ENCODE measurements around the gene SNAPC3. TPM values are rescaled to one million over a fixed set of nuclear protein-coding genes. Genes with fewer than 3 reads are reported as not detected.
A peak's percentile ranks its signal among the peaks of the same experiment; 100 is the strongest.

Gene SNAPC3
- total RNA-seq, 1 donor from 2014 or later, result 68.7 TPM

DNA sequence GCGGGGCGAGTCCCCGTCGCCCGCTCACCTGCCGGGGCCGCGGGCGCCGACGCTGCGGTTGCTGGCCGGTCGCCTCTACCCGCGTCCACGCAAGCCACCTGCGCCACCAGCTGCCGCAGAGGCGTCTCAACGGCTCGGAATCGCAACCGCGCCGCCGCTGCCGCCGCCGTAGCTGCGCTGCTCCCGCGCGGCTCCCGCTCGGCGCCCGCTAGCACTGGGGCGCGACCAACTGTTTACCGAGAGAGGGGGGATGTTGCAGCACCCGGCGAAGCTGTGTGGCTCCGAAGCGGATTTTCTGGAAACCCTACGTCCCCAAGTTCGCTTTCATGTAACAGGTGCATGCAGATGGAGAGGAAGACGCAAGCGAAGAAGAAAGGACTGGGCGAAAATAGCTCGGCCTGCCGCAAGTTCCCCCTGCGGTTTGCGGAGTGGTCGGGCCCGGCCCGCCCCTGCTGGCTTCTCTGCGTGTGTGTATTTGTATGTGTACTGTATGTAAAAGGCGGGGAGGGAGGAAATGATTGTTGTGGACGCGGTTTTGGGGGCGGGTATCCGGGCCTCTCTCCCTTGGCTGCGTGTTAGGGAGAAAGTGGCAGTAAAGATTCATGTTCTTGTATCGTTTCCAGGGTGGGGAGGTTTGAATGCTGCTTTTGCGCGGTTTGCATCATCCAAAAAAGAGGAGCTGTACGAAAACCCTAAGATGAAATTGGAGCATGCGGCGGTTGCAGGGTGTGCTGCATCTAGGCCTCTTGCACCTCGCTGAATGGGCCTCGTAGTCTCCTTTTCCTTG, 88.3 kb downstream of the SNAPC3 start, which contains the start of gene PSIP1:
Gene PSIP1, minus strand, starts transcription at position 182 of the 787 bp plus-strand sequence. CDS start 782 bp downstream, outside the sequence.
- peak within 1 kb of the TSS; percentile 98 for H2AFZ ChIP-seq (replicated peaks)
- peak within 1 kb of the TSS; percentile 100 for H3K27ac Mint-ChIP-seq
- H3F3A ChIP-seq (ENCODE audit: low read depth), result peaks cover 38% of the 10 kb centered on the region
- peak within 1 kb of the TSS; percentile 100 for H3K9ac ChIP-seq
- peaks cover 4% of the 10 kb centered on the region for H3K27me3 Mint-ChIP-seq (ENCODE audit: insufficient read depth, low read depth)
- H3K27ac ChIP-seq, result peak within 1 kb of the TSS; percentile 100
- no peak for TF ChIP-seq EZH2phosphoT487 (IDR thresholded peaks at IDR 0.05)
- TF ChIP-seq, protein P1, sequence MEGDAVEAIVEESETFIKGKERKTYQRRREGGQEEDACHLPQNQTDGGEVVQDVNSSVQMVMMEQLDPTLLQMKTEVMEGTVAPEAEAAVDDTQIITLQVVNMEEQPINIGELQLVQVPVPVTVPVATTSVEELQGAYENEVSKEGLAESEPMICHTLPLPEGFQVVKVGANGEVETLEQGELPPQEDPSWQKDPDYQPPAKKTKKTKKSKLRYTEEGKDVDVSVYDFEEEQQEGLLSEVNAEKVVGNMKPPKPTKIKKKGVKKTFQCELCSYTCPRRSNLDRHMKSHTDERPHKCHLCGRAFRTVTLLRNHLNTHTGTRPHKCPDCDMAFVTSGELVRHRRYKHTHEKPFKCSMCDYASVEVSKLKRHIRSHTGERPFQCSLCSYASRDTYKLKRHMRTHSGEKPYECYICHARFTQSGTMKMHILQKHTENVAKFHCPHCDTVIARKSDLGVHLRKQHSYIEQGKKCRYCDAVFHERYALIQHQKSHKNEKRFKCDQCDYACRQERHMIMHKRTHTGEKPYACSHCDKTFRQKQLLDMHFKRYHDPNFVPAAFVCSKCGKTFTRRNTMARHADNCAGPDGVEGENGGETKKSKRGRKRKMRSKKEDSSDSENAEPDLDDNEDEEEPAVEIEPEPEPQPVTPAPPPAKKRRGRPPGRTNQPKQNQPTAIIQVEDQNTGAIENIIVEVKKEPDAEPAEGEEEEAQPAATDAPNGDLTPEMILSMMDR (IDR thresholded peaks at IDR 0.05), result no peak
- TF ChIP-seq EZH2 (IDR thresholded peaks at IDR 0.05), result no peak
- peak within 1 kb of the TSS; percentile 94 for H3K4me3 Mint-ChIP-seq
- peaks cover 41% of the 10 kb centered on the region for H3K4me1 Mint-ChIP-seq
- H3K9me3 Mint-ChIP-seq, result no peaks in the 10 kb centered on the region
- H3K79me2 ChIP-seq (ENCODE audit: low read depth), result peaks cover 63% of the 10 kb centered on the region
- H3K9me3 ChIP-seq (ENCODE audit: low read depth), result no peaks in the 10 kb centered on the region
- peaks cover 43% of the 10 kb centered on the region for H3K4me1 ChIP-seq
- peaks cover 31% of the 10 kb centered on the region for H3K36me3 ChIP-seq
- H3K27me3 ChIP-seq, result no peaks in the 10 kb centered on the region
- DNase-seq (ENCODE audit: low spot score), result peak; percentile 94
- peaks cover 41% of the 10 kb centered on the region for H4K20me1 ChIP-seq (ENCODE audit: low read depth)
- H3K4me3 ChIP-seq, result peak within 1 kb of the TSS; percentile 90
- peaks cover 27% of the 10 kb centered on the region for H3K36me3 Mint-ChIP-seq
- H3K4me2 ChIP-seq, result peak within 1 kb of the TSS; percentile 94

Small RNAs within 50 kb of the gene (small RNA-seq; reads per million reads assigned to genes)
- not detected for gene RNU6-319P

Other genes with a start within 250 kb of the SNAPC3 start
- 4.1 TPM in 2 replicates for gene TTC39B, start 115.7 kb upstream of the SNAPC3 start, total RNA-seq (ENCODE audit: low replicate concordance)
- 242 and 402 TPM in 2 replicates for gene PSIP1, start 88.1 kb downstream of the SNAPC3 start, total RNA-seq (ENCODE audit: low replicate concordance)
- 6.1 and 9.3 TPM in 2 replicates for gene CCDC171, start 130.2 kb downstream of the SNAPC3 start, total RNA-seq (ENCODE audit: low replicate concordance)

Measured in neural progenitor cell (in vitro differentiated cells).